Prostate gland (tissue), 2 donors: ENCODE results near the gene FBXL16. TPM values are rescaled to one million over a fixed set of nuclear protein-coding genes. Genes with fewer than 3 reads are reported as not detected.

Source experiments
- DNase-seq: peaks from one replicate; pipeline ENCODE4 v3.0.0-alpha.2; 2019; ENCODE audit warnings: low spot score
- H3K27ac ChIP-seq, 2 donors: fragments of 200-600 bp; sonication (generic); 2 replicates each; pipeline ENCODE4 v1.5.1; 2017 to 2019
- H3K27me3 ChIP-seq: fragments of 200-600 bp; sonication (generic); replicated peaks from 2 replicates; pipeline ENCODE4 v1.5.1; 2019; ENCODE audit not compliant: insufficient read depth
- H3K36me3 ChIP-seq, 2 donors: fragments of 200-600 bp; sonication (generic); 1 replicate in 1 of 2; 2 replicates in 1 of 2; pipeline versions ENCODE4 v1.5.1 to v1.8.1; 2017 to 2019
- H3K4me1 ChIP-seq: fragments of 200-600 bp; sonication (generic); replicated peaks from 2 replicates; pipeline ENCODE4 v1.5.1; 2019
- H3K4me3 ChIP-seq, 2 donors: fragments of 200-600 bp; sonication (generic); 2 replicates each; pipeline ENCODE4 v1.5.1; 2017 to 2019
- H3K9me3 ChIP-seq: fragments of 200-600 bp; sonication (generic); 2 replicates; pipeline ENCODE4 v1.5.1; 2017
- POLR2A ChIP-seq: fragments of 450-650 bp; IDR thresholded peaks from one replicate; pipeline ENCODE4 v1.6.1; 2016; ENCODE audit warnings: antibody characterized with exemption, mild to moderate bottlenecking
- POLR2AphosphoS5 ChIP-seq: sonication (generic); formaldehyde crosslinking; IDR thresholded peaks from one replicate; pipeline ENCODE4 v1.6.1; 2017; ENCODE audit warnings: antibody characterized with exemption
- WGBS: methylation state at CpG from one replicate; pipeline ENCODE4 v1.1.5; 2018; 5-methylcytosine and 5-hydroxymethylcytosine counted together
- intact Hi-C: fragments of 100-400 bp; cut with DNase I; formaldehyde crosslinking; loops from one replicate; pipeline ENCODE4 v1.14.2; 2022
- total RNA-seq, 2 donors: library from RNA; depleted of rRNA; stranded (reverse); fragments of >200 nt; gene quantifications; one replicate each; pipeline ENCODE4 v1.1.0, GENCODE V29; 2016
- TF ChIP-seq, protein P1 (sequence below), 4 experiments: fragments of 200-600 bp in 2 of 4; fragments of 450-650 bp in 2 of 4; sonication (generic) in 2 of 4; IDR thresholded peaks; 1 replicate in 3 of 4; 2 replicates in 1 of 4; pipeline ENCODE4 v1.5.1; 2016 to 2019; ENCODE audit warnings: antibody characterized with exemption in 4 of 4, mild to moderate bottlenecking in 2 of 4, moderate library complexity in 2 of 4

The FBXL16 gene
- total RNA-seq, 2 donors from 2014 or later: 6.1 to 9.1 TPM

DNA sequence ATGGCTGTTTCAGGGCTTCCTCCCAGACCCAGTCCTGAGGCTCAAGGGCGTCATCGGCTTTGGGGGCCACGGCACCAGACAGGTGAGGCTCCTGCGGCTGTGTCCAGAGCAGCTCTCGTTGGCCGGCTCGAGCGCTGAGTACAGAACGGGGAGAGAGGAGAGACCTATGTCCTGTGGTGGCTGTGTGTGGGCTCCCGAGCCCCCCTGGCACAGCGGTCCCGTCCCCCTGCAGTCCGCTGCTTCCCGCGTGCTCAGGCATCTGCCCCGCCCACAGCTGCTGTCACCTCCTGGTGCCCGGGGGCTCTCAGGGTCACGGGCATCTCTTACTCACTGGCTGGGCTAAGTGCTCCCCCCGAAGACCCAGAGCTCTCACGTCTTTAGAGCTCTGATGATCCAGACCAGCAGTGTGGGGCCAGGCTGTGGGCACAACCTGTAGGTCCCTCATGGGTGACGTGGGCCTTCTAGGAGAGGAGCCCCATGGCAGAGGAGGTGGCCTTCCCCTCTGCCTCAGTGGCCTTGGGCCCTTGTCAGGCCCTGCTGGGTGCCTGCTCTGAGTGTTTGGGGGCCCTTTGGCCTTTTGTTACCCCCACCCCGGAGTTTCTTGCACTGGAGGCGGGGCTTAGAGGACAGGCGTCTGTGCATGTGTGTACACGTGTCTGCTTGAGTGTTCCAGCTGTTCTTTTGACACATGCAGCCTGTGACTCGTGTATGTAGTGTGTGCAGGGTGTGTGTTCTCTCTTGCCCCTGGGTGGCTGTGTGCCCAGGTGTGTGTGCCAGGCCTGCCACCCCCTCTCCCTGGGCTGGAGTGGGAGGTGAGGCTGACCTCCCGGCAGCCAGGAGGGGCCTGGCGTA lies 52.9 kb downstream of the FBXL16 start:
- Histone ChIP-seq H3K27ac (no peak overlapping the region), H3K4me3 (no peak overlapping the region), H3K36me3 (no peaks in the 10 kb centered on the region), H3K4me1 (peaks cover 15% of the 10 kb centered on the region), H3K9me3 (no peaks in the 10 kb centered on the region), H3K27me3 (no peaks in the 10 kb centered on the region)
- 72% methylated on average over 23 of the region's 28 CpGs for WGBS
- no peak for DNase-seq
- TF ChIP-seq POLR2A: no peak
- no peak for TF ChIP-seq POLR2AphosphoS5
- TF ChIP-seq, protein P1, sequence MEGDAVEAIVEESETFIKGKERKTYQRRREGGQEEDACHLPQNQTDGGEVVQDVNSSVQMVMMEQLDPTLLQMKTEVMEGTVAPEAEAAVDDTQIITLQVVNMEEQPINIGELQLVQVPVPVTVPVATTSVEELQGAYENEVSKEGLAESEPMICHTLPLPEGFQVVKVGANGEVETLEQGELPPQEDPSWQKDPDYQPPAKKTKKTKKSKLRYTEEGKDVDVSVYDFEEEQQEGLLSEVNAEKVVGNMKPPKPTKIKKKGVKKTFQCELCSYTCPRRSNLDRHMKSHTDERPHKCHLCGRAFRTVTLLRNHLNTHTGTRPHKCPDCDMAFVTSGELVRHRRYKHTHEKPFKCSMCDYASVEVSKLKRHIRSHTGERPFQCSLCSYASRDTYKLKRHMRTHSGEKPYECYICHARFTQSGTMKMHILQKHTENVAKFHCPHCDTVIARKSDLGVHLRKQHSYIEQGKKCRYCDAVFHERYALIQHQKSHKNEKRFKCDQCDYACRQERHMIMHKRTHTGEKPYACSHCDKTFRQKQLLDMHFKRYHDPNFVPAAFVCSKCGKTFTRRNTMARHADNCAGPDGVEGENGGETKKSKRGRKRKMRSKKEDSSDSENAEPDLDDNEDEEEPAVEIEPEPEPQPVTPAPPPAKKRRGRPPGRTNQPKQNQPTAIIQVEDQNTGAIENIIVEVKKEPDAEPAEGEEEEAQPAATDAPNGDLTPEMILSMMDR (IDR thresholded peaks at IDR 0.05): no peak
- intact Hi-C loops: no loop called here

DNA sequence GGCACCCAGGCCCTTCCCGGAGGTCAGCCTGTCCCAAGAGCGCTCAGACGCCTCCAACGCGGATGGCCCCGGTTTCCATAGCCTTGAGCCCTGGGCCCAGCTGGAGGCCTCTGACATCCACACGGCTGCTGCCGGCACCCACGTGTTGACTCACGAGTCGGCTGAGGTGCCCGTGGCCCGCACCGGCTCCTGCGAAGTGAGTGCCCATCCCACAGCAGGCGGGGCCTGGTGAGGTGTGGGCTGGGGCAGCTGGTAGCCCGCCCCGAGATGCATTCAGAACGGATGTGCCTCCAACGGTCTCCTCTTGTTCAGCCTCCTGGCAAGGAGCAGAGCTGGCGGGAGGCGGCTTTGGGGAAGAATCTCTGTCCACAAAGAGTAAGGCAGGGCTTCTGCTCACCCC lies 53.8 kb downstream of the FBXL16 start:
- DNase-seq: no peak
- Histone ChIP-seq H3K27me3 (no peaks in the 10 kb centered on the region), H3K4me1 (peaks cover 18% of the 10 kb centered on the region), H3K9me3 (no peaks in the 10 kb centered on the region), H3K27ac (no peak overlapping the region), H3K4me3 (no peak overlapping the region), H3K36me3 (no peaks in the 10 kb centered on the region)
- intact Hi-C loops: no loop called here
- TF ChIP-seq POLR2A: no peak
- TF ChIP-seq, protein P1 (IDR thresholded peaks at IDR 0.05): no peak
- no peak for TF ChIP-seq POLR2AphosphoS5
- 81% methylated on average over 16 of the region's 22 CpGs for WGBS

DNA sequence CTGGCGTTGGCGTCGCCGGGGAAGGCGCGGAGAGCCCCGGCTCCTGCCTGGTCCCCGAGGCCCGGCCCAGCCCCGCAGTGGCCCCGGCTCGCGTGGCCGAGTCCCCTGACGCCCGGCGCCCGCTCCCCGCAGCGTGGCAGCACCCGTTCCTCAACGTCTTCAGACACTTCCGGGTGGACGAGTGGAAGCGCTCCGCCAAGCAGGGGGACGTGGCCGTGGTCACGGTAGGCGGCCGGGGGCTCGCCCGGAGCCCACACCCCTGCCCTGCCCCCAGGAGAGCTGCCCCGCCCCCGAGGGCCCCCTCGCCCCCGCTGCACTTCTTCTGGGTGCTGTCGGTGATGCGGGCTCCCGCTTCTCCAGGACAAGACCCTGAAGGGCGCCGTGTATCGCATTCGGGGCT lies 56.0 kb downstream of the FBXL16 start:
- Histone ChIP-seq H3K27me3 (no peaks in the 10 kb centered on the region), H3K9me3 (no peaks in the 10 kb centered on the region), H3K27ac (peak overlapping the region in 1 of 2 donors; percentile 89), H3K36me3 (no peaks in the 10 kb centered on the region), H3K4me1 (peaks cover 18% of the 10 kb centered on the region), H3K4me3 (peak overlapping the region; percentile 52 to 77)
- 1% methylated on average over 17 of the region's 44 CpGs for WGBS
- TF ChIP-seq, protein P1 (IDR thresholded peaks at IDR 0.05): no peak
- no peak for TF ChIP-seq POLR2A
- no peak for TF ChIP-seq POLR2AphosphoS5
- no peak for DNase-seq
- intact Hi-C loops: no loop called here

DNA sequence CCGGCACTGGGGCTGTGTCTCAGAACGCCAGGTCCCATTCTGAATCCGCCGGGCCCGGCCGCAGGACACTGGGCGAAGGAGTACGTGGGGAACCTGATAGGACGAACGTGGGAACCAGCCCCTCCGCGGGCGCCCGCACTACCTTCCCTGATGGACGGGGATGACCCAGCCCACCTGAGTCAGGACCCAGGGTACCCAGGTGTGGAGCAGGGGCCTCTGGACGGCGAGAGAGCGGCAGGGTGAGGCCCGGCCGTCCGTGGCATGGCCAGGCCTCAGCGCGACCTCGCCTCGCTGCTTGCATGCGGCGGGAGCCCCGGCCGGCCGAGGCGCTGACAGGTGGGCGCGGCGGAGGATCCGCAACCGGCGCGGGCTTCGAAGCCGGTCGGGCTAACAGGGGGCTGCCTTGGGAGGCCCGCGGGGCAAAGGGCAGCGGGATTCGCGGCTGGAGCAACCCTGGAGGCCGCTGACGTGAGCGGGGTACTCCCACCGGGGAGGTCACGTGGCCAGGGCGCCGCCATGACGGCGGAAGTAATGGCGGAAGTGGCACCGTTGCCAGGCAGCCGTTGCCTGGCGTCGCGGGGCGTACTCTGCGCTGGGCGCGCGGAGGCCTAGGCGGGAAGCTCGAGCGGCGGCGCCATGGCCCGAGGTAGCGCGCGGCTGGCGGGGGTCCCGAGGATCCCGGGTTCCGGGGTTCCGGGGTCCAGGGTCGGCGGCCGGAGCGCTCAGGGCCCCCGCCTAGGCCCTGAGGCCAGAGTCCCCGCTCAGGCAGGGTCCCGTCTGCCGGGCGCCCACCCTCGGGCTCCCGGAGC lies 56.6 kb downstream of the FBXL16 start, which contains the start of gene WDR90:
TSS of gene WDR90 (plus strand) at position 585 of the 809 bp plus-strand sequence. CDS start at position 637, 52 bp downstream.
- no peaks in the 10 kb centered on the region for H3K9me3 ChIP-seq
- peak within 1 kb of the TSS; percentile 74 to 89 for H3K27ac ChIP-seq
- intact Hi-C loops: no loop called here
- H3K27me3 ChIP-seq: no peaks in the 10 kb centered on the region
- H3K36me3 ChIP-seq: no peaks in the 10 kb centered on the region
- H3K4me3 ChIP-seq: peak within 1 kb of the TSS; percentile 52 to 77
- peak; percentile 91 for DNase-seq
- WGBS: under 1% methylated on average over 69 of the region's 91 CpGs
- TF ChIP-seq POLR2AphosphoS5: peak; percentile 89
- TF ChIP-seq, protein P1 (IDR thresholded peaks at IDR 0.05): peak in 1 of 4 experiments; percentile 28
- peak; percentile 43 for TF ChIP-seq POLR2A
- peaks cover 18% of the 10 kb centered on the region for H3K4me1 ChIP-seq
